Testis (tissue), 3 donors: ENCODE data around the gene FYCO1. TPM values are rescaled to one million over a fixed set of nuclear protein-coding genes. Genes with fewer than 3 reads are reported as not detected.

Source experiments
- DNase-seq: peaks from one replicate; pipeline ENCODE4 v3.0.0-alpha.2; 2019
- H3K27ac ChIP-seq, 2 donors: fragments of 200-600 bp; sonication (generic); one replicate each; pipeline ENCODE4 v1.5.1; 2019
- H3K27me3 ChIP-seq: fragments of 200-600 bp; sonication (generic); one replicate; pipeline ENCODE4 v1.5.1; 2019
- H3K36me3 ChIP-seq: fragments of 200-600 bp; sonication (generic); one replicate; pipeline ENCODE4 v1.5.1; 2017; ENCODE audit warnings: low read depth; ENCODE audit errors: missing control alignments
- H3K4me1 ChIP-seq: fragments of 200-600 bp; sonication (generic); one replicate; pipeline ENCODE4 v1.5.1; 2019
- H3K4me3 ChIP-seq, 2 donors: fragments of 200-600 bp; sonication (generic); one replicate each; pipeline ENCODE4 v1.5.1; 2017 to 2019
- H3K9me3 ChIP-seq: fragments of 200-600 bp; sonication (generic); one replicate; pipeline ENCODE4 v1.5.1; 2017
- CTCF ChIP-seq, 3 experiments: fragments of 450-650 bp in 2 of 3; fragments of 200-600 bp in 1 of 3; sonication (generic) in 1 of 3; IDR thresholded peaks; one replicate each; pipeline ENCODE4 v1.5.1; 2016 to 2019; ENCODE audit warnings: antibody characterized with exemption in 3 of 3, mild to moderate bottlenecking in 2 of 3, moderate library complexity in 1 of 3
- POLR2A ChIP-seq: fragments of 450-650 bp; IDR thresholded peaks from one replicate; pipeline ENCODE4 v1.6.1; 2017; ENCODE audit warnings: antibody characterized with exemption, mild to moderate bottlenecking, moderate library complexity
- WGBS, 2 donors: methylation state at CpG; one replicate each; pipeline ENCODE4 v1.1.5; 2018; 5-methylcytosine and 5-hydroxymethylcytosine counted together
- intact Hi-C: fragments of 100-400 bp; cut with DNase I; formaldehyde crosslinking; loops from one replicate; pipeline ENCODE4 v1.15.1; 2023; ENCODE audit warnings: low total_unique reads
- polyA plus RNA-seq: library from polyadenylated mRNA; stranded (reverse); fragments of 350-450 nt; fragmentation: Illumina TruSeq; extraction: RNeasy Lipid Tissue Mini Kit (QIAGEN cat#74804); gene quantifications from one replicate; pipeline ENCODE4 v1.2.3, GENCODE V29; 2014; ENCODE audit warnings: low read depth, low replicate concordance; ENCODE audit not compliant: insufficient read depth
- total RNA-seq, 2 donors: library from RNA; depleted of rRNA; stranded (reverse); fragments of >200 nt; gene quantifications; one replicate each; pipeline ENCODE4 v1.2.3, GENCODE V29; 2016

The FYCO1 gene
- total and polyA plus RNA-seq, 3 donors from 2014 or later = 12.8 to 24.2 (median 21.7) TPM

- H3K4me3 ChIP-seq = no peak overlapping the region
- TF ChIP-seq POLR2A (no peak), CTCF (IDR thresholded peaks at IDR 0.05) (no peak)
- no peak overlapping the region for H3K27ac ChIP-seq
- WGBS, 2 donors = 90 to 93% methylated on average over 2 to 3 of the region's 3 CpGs
- intact Hi-C loops = loop anchor here (10.0 kb wide), 1 partner anchor 151 kb away; no protein-coding TSS in a partner anchor
- no peaks in the 10 kb centered on the region for H3K36me3 ChIP-seq
- no peak for DNase-seq
- no peaks in the 10 kb centered on the region for H3K9me3 ChIP-seq
- no peaks in the 10 kb centered on the region for H3K4me1 ChIP-seq
- no peaks in the 10 kb centered on the region for H3K27me3 ChIP-seq
Measured at GRCh38 chr3:45905755-45906154, 89.9 kb downstream of the FYCO1 start.

GRCh38 chr3:45904931-45905330, 90.7 kb downstream of the FYCO1 start:
- Histone ChIP-seq H3K9me3 (no peaks in the 10 kb centered on the region), H3K27ac (no peak overlapping the region), H3K27me3 (no peaks in the 10 kb centered on the region), H3K36me3 (no peaks in the 10 kb centered on the region), H3K4me3 (no peak overlapping the region), H3K4me1 (no peaks in the 10 kb centered on the region)
- whole genome bisulfite sequencing, 2 donors = 92 to 94% methylated on average over 3 of the region's 3 CpGs
- intact Hi-C loops = loop anchor here (10.0 kb wide), 1 partner anchor 150 kb away; no protein-coding TSS in a partner anchor
- no peak for TF ChIP-seq CTCF (IDR thresholded peaks at IDR 0.05)
- TF ChIP-seq POLR2A = no peak
- DNase-seq = no peak

- H3K27ac ChIP-seq = no peak overlapping the region
- H3K4me3 ChIP-seq = no peak overlapping the region
- no peak for DNase-seq
- WGBS, 2 donors = 46 to 72% methylated on average over 2 to 3 of the region's 3 CpGs
- H3K27me3 ChIP-seq = no peaks in the 10 kb centered on the region
- H3K4me1 ChIP-seq = no peaks in the 10 kb centered on the region
- H3K9me3 ChIP-seq = no peaks in the 10 kb centered on the region
- H3K36me3 ChIP-seq = no peaks in the 10 kb centered on the region
- TF ChIP-seq CTCF (IDR thresholded peaks at IDR 0.05) (no peak), POLR2A (no peak)
- intact Hi-C loops = no loop called here
Measured at GRCh38 chr3:45896956-45897355, 98.7 kb downstream of the FYCO1 start.

GRCh38 chr3:45895686-45896468, 99.7 kb downstream of the FYCO1 start:
- H3K36me3 ChIP-seq = no peaks in the 10 kb centered on the region
- TF ChIP-seq POLR2A (no peak), CTCF (IDR thresholded peaks at IDR 0.05) (no peak)
- H3K9me3 ChIP-seq = no peaks in the 10 kb centered on the region
- DNase-seq = no peak
- no peak overlapping the region for H3K4me3 ChIP-seq
- 94 to 97% methylated on average over 5 of the region's 5 CpGs for WGBS, 2 donors
- H3K27me3 ChIP-seq = no peaks in the 10 kb centered on the region
- intact Hi-C loops = no loop called here
- no peak overlapping the region for H3K27ac ChIP-seq
- no peaks in the 10 kb centered on the region for H3K4me1 ChIP-seq

- Histone ChIP-seq H3K27me3 (no peaks in the 10 kb centered on the region), H3K36me3 (no peaks in the 10 kb centered on the region), H3K4me3 (no peak overlapping the region), H3K9me3 (no peaks in the 10 kb centered on the region), H3K27ac (no peak overlapping the region), H3K4me1 (no peaks in the 10 kb centered on the region)
- 84 to 85% methylated on average over 6 of the region's 6 CpGs for WGBS, 2 donors
- intact Hi-C loops = no loop called here
- no peak for TF ChIP-seq POLR2A
- TF ChIP-seq CTCF (IDR thresholded peaks at IDR 0.05) = no peak
- DNase-seq = no peak
Measured at GRCh38 chr3:45894015-45894414, 101.6 kb downstream of the FYCO1 start.
